Esophagus muscularis mucosa (tissue), 4 donors: ENCODE data around the gene SETD4. TPM values are rescaled to one million over a fixed set of nuclear protein-coding genes. Genes with fewer than 3 reads are reported as not detected.
A peak's percentile ranks its signal among the peaks of the same experiment; 100 is the strongest.

Experiments
- DNase-seq: peaks from one replicate; pipeline ENCODE4 v3.0.0-alpha.2; 2017; ENCODE audit errors: extremely low spot score
- H3K27ac ChIP-seq, 4 donors: fragments of 200-600 bp; sonication (generic); replicated peaks in 1 of 4; 1 replicate in 3 of 4; 2 replicates in 1 of 4; pipeline ENCODE4 v1.5.1; 2016 to 2019; ENCODE audit warnings: mild to moderate bottlenecking in 1 of 4
- H3K27me3 ChIP-seq, 4 donors: fragments of 200-600 bp; sonication (generic); one replicate each; pipeline versions ENCODE4 v1.5.1 to v1.6.0; 2016 to 2019
- H3K36me3 ChIP-seq, 4 donors: fragments of 200-600 bp; sonication (generic); one replicate each; pipeline ENCODE4 v1.5.1; 2016 to 2019
- H3K4me1 ChIP-seq, 4 donors: fragments of 200-600 bp; sonication (generic); one replicate each; pipeline ENCODE4 v1.5.1; 2016 to 2019
- H3K4me3 ChIP-seq, 4 donors: fragments of 200-600 bp; sonication (generic); 1 replicate in 2 of 4; 2 replicates in 2 of 4; pipeline ENCODE4 v1.5.1; 2016 to 2019; ENCODE audit warnings: mild to moderate bottlenecking in 4 of 4, moderate library complexity in 1 of 4
- H3K9me3 ChIP-seq, 4 donors: fragments of 200-600 bp; sonication (generic); 1 replicate in 3 of 4; 2 replicates in 1 of 4; pipeline ENCODE4 v1.5.1; 2016 to 2019
- CTCF ChIP-seq, 3 experiments: fragments of 200-600 bp in 2 of 3; fragments of 450-650 bp in 1 of 3; sonication (generic) in 2 of 3; IDR thresholded peaks; one replicate each; pipeline ENCODE4 v1.5.1; 2017 to 2019; ENCODE audit warnings: antibody characterized with exemption in 3 of 3, mild to moderate bottlenecking in 2 of 3, moderate library complexity in 1 of 3
- EP300 ChIP-seq: sonication (generic); formaldehyde crosslinking; IDR thresholded peaks from one replicate; pipeline ENCODE4 v1.6.1; 2017; ENCODE audit warnings: antibody characterized with exemption
- POLR2A ChIP-seq: fragments of 450-650 bp; IDR thresholded peaks from one replicate; pipeline ENCODE4 v1.6.1; 2017; ENCODE audit warnings: antibody characterized with exemption, moderate library complexity, mild to moderate bottlenecking, low read depth
- POLR2AphosphoS5 ChIP-seq, 2 donors: sonication (generic); formaldehyde crosslinking; IDR thresholded peaks; one replicate each; pipeline ENCODE4 v1.6.1; 2017; ENCODE audit warnings: antibody characterized with exemption in 2 of 2
- WGBS: methylation state at CpG from one replicate; pipeline ENCODE4 v1.1.5; 2018; 5-methylcytosine and 5-hydroxymethylcytosine counted together
- intact Hi-C: fragments of 100-400 bp; cut with DNase I; formaldehyde crosslinking; loops from one replicate; pipeline ENCODE4 v1.15.1; 2023
- total RNA-seq, 4 donors: library from RNA; depleted of rRNA; stranded (reverse); fragments of >200 nt; gene quantifications; one replicate each; pipeline versions ENCODE4 v1.1.0 to v1.2.1, GENCODE V29; 2016

SETD4 gene
- total RNA-seq, 4 donors from 2014 or later, result 10.8 to 15.2 (median 13.3) TPM

GRCh38 chr21:35991131-35991530, 69.2 kb downstream of the SETD4 start:
- 84% methylated on average over 3 of the region's 6 CpGs for WGBS
- no peak overlapping the region for H3K27ac ChIP-seq

GRCh38 chr21:35990609-35991008, 69.7 kb downstream of the SETD4 start:
- no peaks in the 10 kb centered on the region for H3K9me3 ChIP-seq
- H3K36me3 ChIP-seq, result no peaks in the 10 kb centered on the region
- no peak for TF ChIP-seq POLR2AphosphoS5 (IDR thresholded peaks at IDR 0.05)
- no peak for TF ChIP-seq CTCF (IDR thresholded peaks at IDR 0.05)
- no peak for TF ChIP-seq POLR2A
- no peak for TF ChIP-seq EP300
- H3K4me3 ChIP-seq, result no peak overlapping the region
- peaks cover 0 to 10% (median 5%) of the 10 kb centered on the region in 4 donors for H3K4me1 ChIP-seq
- WGBS, result 93% methylated on average over 9 of the region's 9 CpGs
- no peak overlapping the region for H3K27ac ChIP-seq
- intact Hi-C loops, result no loop called here
- peaks cover 0 to 18% (median 0%) of the 10 kb centered on the region in 4 donors for H3K27me3 ChIP-seq
- no peak for DNase-seq

More at GRCh38 chr21:35991131-35991530, 69.2 kb downstream of the SETD4 start:
- peaks cover 0 to 17% (median 0%) of the 10 kb centered on the region in 4 donors for H3K27me3 ChIP-seq
- no peak overlapping the region for H3K4me3 ChIP-seq
- no peaks in the 10 kb centered on the region for H3K36me3 ChIP-seq
- H3K9me3 ChIP-seq, result no peaks in the 10 kb centered on the region
- TF ChIP-seq POLR2A (no peak), POLR2AphosphoS5 (IDR thresholded peaks at IDR 0.05) (no peak), EP300 (no peak), CTCF (IDR thresholded peaks at IDR 0.05) (no peak)
- H3K4me1 ChIP-seq, result peaks cover 0 to 10% (median 5%) of the 10 kb centered on the region in 4 donors
- intact Hi-C loops, result no loop called here
- no peak for DNase-seq

GRCh38 chr21:35989138-35989735, 71.1 kb downstream of the SETD4 start:
- peak; percentile 93 for DNase-seq
- intact Hi-C loops, result no loop called here
- Histone ChIP-seq H3K4me3 (no peak overlapping the region), H3K9me3 (no peaks in the 10 kb centered on the region), H3K27ac (peak overlapping the region in 2 of 4 donors; percentile 41 to 53), H3K4me1 (peaks cover 0 to 10% (median 5%) of the 10 kb centered on the region in 4 donors), H3K36me3 (no peaks in the 10 kb centered on the region), H3K27me3 (peaks cover 0 to 8% (median 0%) of the 10 kb centered on the region in 4 donors)
- no peak for TF ChIP-seq POLR2AphosphoS5 (IDR thresholded peaks at IDR 0.05)
- no peak for TF ChIP-seq CTCF (IDR thresholded peaks at IDR 0.05)
- TF ChIP-seq POLR2A, result no peak
- TF ChIP-seq EP300, result no peak
- WGBS, result 43% methylated on average over 9 of the region's 10 CpGs

- WGBS, result 43% methylated on average over 6 of the region's 6 CpGs
- Histone ChIP-seq H3K27me3 (peaks cover 0 to 7% (median 0%) of the 10 kb centered on the region in 4 donors), H3K27ac (no peak overlapping the region), H3K4me1 (peaks cover 0 to 10% (median 5%) of the 10 kb centered on the region in 4 donors), H3K36me3 (no peaks in the 10 kb centered on the region), H3K9me3 (no peaks in the 10 kb centered on the region), H3K4me3 (no peak overlapping the region)
- intact Hi-C loops, result no loop called here
- TF ChIP-seq EP300, result no peak
- TF ChIP-seq POLR2A, result no peak
- TF ChIP-seq POLR2AphosphoS5 (IDR thresholded peaks at IDR 0.05), result no peak
- DNase-seq, result no peak
Observed at GRCh38 chr21:35988416-35989137, 71.7 kb downstream of the SETD4 start.

GRCh38 chr21:35987475-35987874, 72.9 kb downstream of the SETD4 start:
- intact Hi-C loops, result no loop called here
- Histone ChIP-seq H3K27ac (no peak overlapping the region), H3K36me3 (no peaks in the 10 kb centered on the region), H3K27me3 (peaks cover 0 to 7% (median 0%) of the 10 kb centered on the region in 4 donors), H3K4me1 (peaks cover 0 to 10% (median 5%) of the 10 kb centered on the region in 4 donors), H3K9me3 (no peaks in the 10 kb centered on the region), H3K4me3 (no peak overlapping the region)
- DNase-seq, result no peak
- no peak for TF ChIP-seq CTCF (IDR thresholded peaks at IDR 0.05)
- TF ChIP-seq POLR2AphosphoS5 (IDR thresholded peaks at IDR 0.05), result no peak
- TF ChIP-seq EP300, result no peak
- TF ChIP-seq POLR2A, result no peak
- 58% methylated on average over 5 of the region's 5 CpGs for WGBS
